Tibial nerve (tissue), 4 donors: ENCODE data around the gene CANT1. TPM values are rescaled to one million over a fixed set of nuclear protein-coding genes. Genes with fewer than 3 reads are reported as not detected.
A peak's percentile ranks its signal among the peaks of the same experiment; 100 is the strongest.

Experiments
- DNase-seq, 2 donors: peaks; one replicate each; pipeline ENCODE4 v3.0.0-alpha.2; 2019; ENCODE audit warnings: low spot score in 2 of 2
- H3K27ac ChIP-seq, 4 donors: fragments of 200-600 bp; sonication (generic) in 3 of 4; one replicate each; pipeline ENCODE4 v1.5.1; 2017 to 2019; ENCODE audit warnings: mild to moderate bottlenecking in 1 of 4
- H3K27me3 ChIP-seq, 2 donors: fragments of 200-600 bp; sonication (generic) in 1 of 2; one replicate each; pipeline versions ENCODE4 v1.5.1 to v1.6.0; 2017 to 2019
- H3K36me3 ChIP-seq, 3 donors: fragments of 200-600 bp; sonication (generic); one replicate each; pipeline ENCODE4 v1.5.1; 2018 to 2019
- H3K4me1 ChIP-seq, 4 donors: fragments of 200-600 bp; sonication (generic) in 3 of 4; one replicate each; pipeline ENCODE4 v1.5.1; 2017 to 2019
- H3K4me3 ChIP-seq, 4 donors: fragments of 200-600 bp; sonication (generic) in 3 of 4; one replicate each; pipeline ENCODE4 v1.5.1; 2017 to 2019; ENCODE audit warnings: mild to moderate bottlenecking in 1 of 4, moderate library complexity in 1 of 4
- H3K9me3 ChIP-seq, 4 donors: fragments of 200-600 bp; sonication (generic) in 3 of 4; one replicate each; pipeline ENCODE4 v1.5.1; 2017 to 2019
- CTCF ChIP-seq, 5 experiments: fragments of 200-600 bp in 3 of 5; fragments of 450-650 bp in 2 of 5; sonication (generic) in 3 of 5; IDR thresholded peaks; one replicate each; pipeline ENCODE4 v1.5.1; 2016 to 2019; ENCODE audit warnings: antibody characterized with exemption in 5 of 5, mild to moderate bottlenecking in 3 of 5, moderate library complexity in 2 of 5
- EP300 ChIP-seq, 2 donors: sonication (generic); formaldehyde crosslinking; IDR thresholded peaks; one replicate each; pipeline ENCODE4 v1.6.1; 2017; ENCODE audit warnings: antibody characterized with exemption in 2 of 2, mild to moderate bottlenecking in 1 of 2
- POLR2A ChIP-seq, 2 donors: fragments of 450-650 bp; IDR thresholded peaks; one replicate each; pipeline ENCODE4 v1.6.1; 2017; ENCODE audit warnings: antibody characterized with exemption in 2 of 2, mild to moderate bottlenecking in 2 of 2, moderate library complexity in 2 of 2
- WGBS, 2 donors: methylation state at CpG; one replicate each; pipeline ENCODE4 v1.1.5; 2018; 5-methylcytosine and 5-hydroxymethylcytosine counted together
- total RNA-seq, 4 donors: library from RNA; depleted of rRNA; stranded (reverse); fragments of >200 nt; gene quantifications; one replicate each; pipeline ENCODE4 v1.1.0, GENCODE V29; 2016

CANT1 gene
- total RNA-seq, 4 donors from 2014 or later, result 21.0 to 27.3 (median 25.5) TPM

- DNase-seq, result no peak
- 88 to 89% methylated on average over 6 of the region's 6 CpGs for WGBS, 2 donors
- H3K36me3 ChIP-seq, result no peaks in the 10 kb centered on the region
- no peaks in the 10 kb centered on the region for H3K27me3 ChIP-seq
- TF ChIP-seq POLR2A (IDR thresholded peaks at IDR 0.05) (no peak), CTCF (IDR thresholded peaks at IDR 0.05) (no peak), EP300 (IDR thresholded peaks at IDR 0.05) (no peak)
- no peak overlapping the region for H3K27ac ChIP-seq
- peaks cover 3 to 52% (median 9%) of the 10 kb centered on the region in 4 donors for H3K4me1 ChIP-seq
- H3K9me3 ChIP-seq, result no peaks in the 10 kb centered on the region
- no peak overlapping the region for H3K4me3 ChIP-seq
These were observed 30.3 kb upstream of the CANT1 start for GRCh38 chr17:79039886-79040285.

GRCh38 chr17:79039171-79039570, 29.6 kb upstream of the CANT1 start:
- TF ChIP-seq POLR2A (IDR thresholded peaks at IDR 0.05), result no peak
- no peak for TF ChIP-seq EP300 (IDR thresholded peaks at IDR 0.05)
- TF ChIP-seq CTCF (IDR thresholded peaks at IDR 0.05), result no peak
- H3K27me3 ChIP-seq, result no peaks in the 10 kb centered on the region
- H3K36me3 ChIP-seq, result no peaks in the 10 kb centered on the region
- peaks cover 4 to 59% (median 12%) of the 10 kb centered on the region in 4 donors for H3K4me1 ChIP-seq
- H3K4me3 ChIP-seq, result no peak overlapping the region
- no peak for DNase-seq
- 92 to 97% methylated on average over 8 of the region's 8 CpGs for WGBS, 2 donors
- no peaks in the 10 kb centered on the region for H3K9me3 ChIP-seq
- peak overlapping the region in 2 of 4 donors; percentile 59 to 61 for H3K27ac ChIP-seq

DNA sequence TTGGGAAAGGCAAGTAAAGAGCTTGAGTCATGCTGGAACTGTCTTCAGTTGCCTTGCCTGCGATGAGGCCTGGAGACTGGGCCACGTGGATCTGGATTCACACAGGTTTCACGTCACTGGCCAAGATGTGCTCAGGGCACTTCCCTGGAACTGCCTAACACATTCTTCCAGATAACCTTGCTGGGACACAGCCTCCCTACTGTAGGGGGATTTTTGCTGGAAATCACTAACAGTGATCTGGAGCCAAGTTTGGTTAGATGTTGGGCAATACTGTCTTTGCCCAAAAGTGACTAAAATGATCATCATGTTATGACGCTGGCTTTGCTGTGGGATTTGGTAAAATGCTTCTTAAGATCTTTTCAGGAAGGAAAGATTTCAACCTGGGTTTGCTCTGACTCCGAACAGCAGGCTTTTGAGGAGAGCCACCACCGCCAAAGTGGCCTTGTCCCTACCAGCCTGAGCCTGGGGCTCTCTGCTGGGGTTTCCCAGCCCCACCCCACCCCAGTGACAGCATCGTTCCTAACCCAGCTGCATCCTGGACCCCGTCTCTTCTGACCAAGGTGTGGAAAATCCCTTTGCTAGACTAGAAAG, 29.1 kb upstream of the CANT1 start:
- DNase-seq, result peak in 1 of 2 donors; percentile 56
- H3K4me1 ChIP-seq, result peaks cover 4 to 64% (median 15%) of the 10 kb centered on the region in 4 donors
- H3K4me3 ChIP-seq, result no peak overlapping the region
- H3K9me3 ChIP-seq, result no peaks in the 10 kb centered on the region
- WGBS, 2 donors, result 67 to 80% methylated on average over 8 of the region's 8 CpGs
- peak overlapping the region in 3 of 4 donors; percentile 17 to 61 (median 59) for H3K27ac ChIP-seq
- no peaks in the 10 kb centered on the region for H3K27me3 ChIP-seq
- no peaks in the 10 kb centered on the region for H3K36me3 ChIP-seq
- peak in 1 of 2 donors; percentile 85 for TF ChIP-seq EP300 (IDR thresholded peaks at IDR 0.05)
- no peak for TF ChIP-seq POLR2A (IDR thresholded peaks at IDR 0.05)

GRCh38 chr17:79036596-79036995, 27.0 kb upstream of the CANT1 start:
- TF ChIP-seq EP300 (IDR thresholded peaks at IDR 0.05) (peak in 1 of 2 donors; percentile 81), CTCF (IDR thresholded peaks at IDR 0.05) (no peak)
- H3K27ac ChIP-seq, result peak overlapping the region in 2 of 4 donors; percentile 42 to 55
- peaks cover 4 to 66% (median 16%) of the 10 kb centered on the region in 4 donors for H3K4me1 ChIP-seq

DNA sequence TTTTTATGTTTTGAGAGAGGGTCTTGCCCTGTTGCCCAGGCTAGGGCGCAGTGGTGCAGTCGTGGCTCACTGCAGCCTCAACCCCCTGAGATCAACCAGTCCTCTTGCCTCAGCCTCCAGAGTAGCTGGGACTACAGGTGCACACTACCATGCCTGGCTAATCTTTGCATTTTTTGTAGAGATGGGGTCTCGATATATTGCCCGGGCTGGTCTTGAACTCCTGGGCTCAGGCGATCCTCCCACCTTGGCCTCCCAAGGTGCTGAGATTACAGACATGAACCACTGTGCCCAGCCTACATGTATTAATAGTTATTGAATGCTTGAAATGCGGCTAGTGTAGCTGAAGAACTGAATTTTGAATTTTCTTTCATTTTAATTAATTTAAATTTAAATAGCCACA, 26.6 kb upstream of the CANT1 start:
- H3K36me3 ChIP-seq, result no peaks in the 10 kb centered on the region
- TF ChIP-seq EP300 (IDR thresholded peaks at IDR 0.05) (no peak), POLR2A (IDR thresholded peaks at IDR 0.05) (no peak), CTCF (IDR thresholded peaks at IDR 0.05) (no peak)
- no peak overlapping the region for H3K4me3 ChIP-seq
- 92 to 94% methylated on average over 6 of the region's 6 CpGs for WGBS, 2 donors
- no peaks in the 10 kb centered on the region for H3K27me3 ChIP-seq
- no peaks in the 10 kb centered on the region for H3K9me3 ChIP-seq
- peaks cover 4 to 67% (median 16%) of the 10 kb centered on the region in 4 donors for H3K4me1 ChIP-seq
- H3K27ac ChIP-seq, result peak overlapping the region in 2 of 4 donors; percentile 52 to 55
- no peak for DNase-seq

More at GRCh38 chr17:79036596-79036995, 27.0 kb upstream of the CANT1 start:
- no peaks in the 10 kb centered on the region for H3K36me3 ChIP-seq
- no peaks in the 10 kb centered on the region for H3K27me3 ChIP-seq
- no peak overlapping the region for H3K4me3 ChIP-seq
- DNase-seq, result no peak
- H3K9me3 ChIP-seq, result no peaks in the 10 kb centered on the region
- WGBS, 2 donors, result 57 to 60% methylated on average over 3 of the region's 3 CpGs
